NCI-H345 treated with DMSO at 0.1 percent for 48 hours (cell line): ENCODE results near the gene ID1.
"Not testable (repeated sequence)": the region's sequence is repeated elsewhere in the genome, so short reads cannot be mapped to it uniquely, and the experiment has no call there.

Experiments used
- DNase-seq: peaks from one replicate; lab custom pipeline; 2025; ENCODE audit not compliant: unreplicated experiment; lab: John Stamatoyannopoulos, UW

Gene ID1

DNA sequence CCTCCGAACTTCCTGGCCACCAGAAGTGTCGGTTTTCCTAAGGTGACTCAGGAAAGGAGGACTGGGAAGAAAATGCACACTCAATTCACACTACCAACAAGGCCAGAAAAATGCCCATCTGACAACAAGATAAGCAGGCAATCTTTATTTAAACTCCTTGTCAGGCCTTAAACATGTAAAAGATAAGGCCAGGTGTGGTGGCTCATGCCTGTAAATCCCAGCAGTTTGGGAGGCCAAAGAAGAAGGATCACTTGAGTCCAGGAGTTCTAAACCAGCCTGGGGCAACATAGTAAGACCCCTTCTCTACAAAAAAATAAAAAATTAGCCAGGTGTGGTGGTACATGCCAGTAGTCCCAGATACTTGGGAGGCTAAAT is 7.6 kb upstream of the ID1 start:
- DNase-seq = no peak

- no peak for DNase-seq
These were observed 2.7 kb upstream of the ID1 start for GRCh38 chr20:31602431-31602778.

GRCh38 chr20:31602779-31603441 is 2.2 kb upstream of the ID1 start:
- DNase-seq = no peak

GRCh38 chr20:31603822-31604566 is 1.1 kb upstream of the ID1 start:
- DNase-seq = peak; percentile 98

- DNase-seq = no peak
These were observed 490 bp upstream of the ID1 start for GRCh38 chr20:31604567-31605030.

GRCh38 chr20:31605902-31606803 is 1.1 kb downstream of the ID1 start:
- no peak for DNase-seq

DNA sequence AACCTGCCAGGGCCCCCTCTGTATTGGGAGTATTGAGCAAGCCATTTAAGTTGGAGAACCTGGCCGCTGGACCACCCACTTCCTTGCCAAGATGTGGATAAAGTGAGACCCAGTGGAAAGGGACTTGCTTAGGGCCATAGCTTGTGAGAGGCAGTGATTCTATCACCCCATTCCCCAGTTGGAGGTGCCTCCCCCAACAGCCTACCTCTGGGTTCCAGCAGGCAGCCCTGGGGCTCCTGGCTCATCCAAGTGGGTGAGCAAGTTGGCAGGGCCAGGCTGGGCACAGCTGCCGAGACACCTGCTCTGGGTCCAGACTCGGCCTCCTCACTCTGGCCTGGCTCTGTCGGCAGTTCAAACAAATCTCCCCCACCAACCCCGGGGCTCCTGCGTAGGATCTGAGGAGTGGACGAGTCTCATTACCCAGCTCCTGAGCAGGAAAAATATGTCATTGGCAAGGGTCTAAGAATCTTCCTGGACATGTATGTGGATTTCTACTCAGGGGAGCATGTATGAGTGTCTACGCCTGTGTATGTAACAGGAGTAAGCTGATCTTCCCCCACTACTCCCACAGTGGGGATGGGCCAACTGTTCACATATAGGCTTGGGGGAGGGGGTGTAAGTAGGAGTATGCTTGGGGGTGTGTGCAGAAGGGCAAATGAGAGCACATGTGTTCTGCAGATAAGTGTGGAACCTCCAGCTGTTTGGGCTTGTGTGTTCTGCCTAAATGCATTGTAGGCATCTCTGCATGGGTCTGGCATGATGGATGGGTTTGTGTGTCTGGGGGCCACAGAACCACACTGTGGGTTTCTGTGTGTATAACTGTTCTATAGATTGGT is 1.9 kb downstream of the ID1 start:
- no peak for DNase-seq

- DNase-seq = no peak
These were observed 2.7 kb downstream of the ID1 start for GRCh38 chr20:31607640-31608250.

GRCh38 chr20:31608251-31608945 is 3.3 kb downstream of the ID1 start:
- peak; percentile 64 for DNase-seq

DNA sequence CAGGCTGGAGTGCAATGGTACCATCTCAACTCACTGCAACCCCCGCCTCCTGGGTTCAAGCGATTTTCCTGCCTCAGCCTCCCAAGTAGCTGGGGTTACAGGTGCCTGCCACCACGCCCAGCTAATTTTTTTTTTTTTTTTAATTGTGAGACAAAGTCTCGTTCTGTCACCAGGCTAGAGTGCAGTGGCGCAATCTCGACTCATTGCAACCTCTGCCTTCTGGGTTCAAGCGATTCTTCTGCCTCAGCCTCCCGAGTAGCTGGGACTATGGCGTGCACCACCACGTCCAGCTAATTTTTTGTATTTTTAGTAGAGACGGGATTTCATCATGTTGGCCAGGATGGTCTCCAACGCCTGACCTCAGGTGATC is 7.2 kb downstream of the ID1 start:
- not testable (repeated sequence) for DNase-seq

DNA sequence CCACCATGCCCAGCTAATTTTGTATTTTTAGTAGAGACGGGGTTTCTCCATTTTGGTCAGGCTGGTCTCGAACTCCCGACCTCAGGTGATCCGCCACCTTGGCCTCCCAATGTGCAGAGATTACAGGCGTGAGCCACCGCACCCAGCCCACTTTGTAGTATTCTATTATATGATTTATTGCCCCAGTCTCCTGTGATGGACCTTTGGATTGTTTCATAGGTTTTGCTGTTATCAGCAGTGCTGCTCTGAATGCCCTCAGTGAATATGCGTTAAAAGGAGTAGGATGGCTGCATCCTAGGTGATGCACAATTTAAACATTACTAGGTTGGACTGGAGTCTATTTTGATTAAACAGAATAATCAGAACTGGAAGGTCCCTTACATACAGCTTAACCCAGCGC is 10.3 kb downstream of the ID1 start:
- DNase-seq = no peak

- no peak for DNase-seq
These were observed 12.5 kb downstream of the ID1 start for GRCh38 chr20:31617432-31618104.

DNA sequence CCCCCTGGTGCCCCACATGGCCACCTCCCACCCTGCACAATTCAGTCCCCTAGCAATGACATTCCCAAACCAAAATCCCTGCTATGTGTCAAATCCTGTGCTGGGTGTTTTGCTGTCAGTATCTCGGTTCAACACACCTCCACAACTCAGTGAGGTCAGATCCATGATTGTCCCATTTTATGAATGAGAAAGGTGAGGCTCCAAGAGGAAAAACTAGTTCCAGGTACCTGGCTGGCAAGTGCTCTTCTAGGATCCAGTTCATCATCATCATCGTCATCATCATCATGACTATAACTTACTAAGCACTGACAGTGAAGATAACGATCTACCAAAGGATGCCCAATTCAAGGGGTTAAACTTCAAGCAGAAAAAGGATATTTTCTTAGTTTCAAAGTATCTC is 15.2 kb downstream of the ID1 start:
- DNase-seq = no peak

DNA sequence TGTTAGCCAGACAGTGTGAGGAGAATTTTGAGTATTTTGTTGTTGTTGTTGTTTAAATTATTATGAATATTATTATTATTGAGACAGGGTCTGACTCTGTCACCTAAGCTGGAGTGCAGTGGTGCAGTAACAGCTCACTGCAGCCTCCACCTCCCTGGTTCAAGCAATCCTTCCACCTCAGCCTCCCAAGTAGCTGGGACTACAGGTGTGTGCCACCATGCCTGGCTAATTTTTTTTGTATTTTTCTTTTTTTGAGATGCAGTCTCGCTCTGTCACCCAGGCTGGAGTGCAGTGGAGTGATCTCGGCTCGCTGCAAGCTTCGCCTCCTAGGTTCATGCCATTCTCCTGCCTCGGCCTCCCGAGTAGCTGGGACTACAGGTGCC is 18.0 kb downstream of the ID1 start:
- DNase-seq = not testable (repeated sequence)

DNA sequence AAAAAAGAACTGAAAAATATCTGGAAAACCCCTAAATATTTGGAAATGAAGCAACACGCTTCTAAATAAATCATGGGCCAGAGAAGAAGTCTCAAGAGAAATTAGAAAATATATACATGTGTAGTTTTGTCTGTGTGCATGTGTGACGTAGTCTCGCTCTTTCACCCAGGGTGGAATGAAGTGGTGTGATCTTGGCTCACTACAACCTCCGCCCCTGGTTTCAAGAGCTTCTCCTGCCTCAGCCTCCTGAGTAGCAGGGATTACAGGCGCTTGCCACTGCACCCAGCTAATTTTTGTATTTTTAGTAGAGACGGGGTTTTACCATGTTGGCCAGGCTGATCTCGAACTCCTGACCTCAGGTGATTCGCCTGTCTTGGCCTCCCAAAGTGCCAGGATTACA is 21.4 kb downstream of the ID1 start:
- not testable (repeated sequence) for DNase-seq

GRCh38 chr20:31628057-31628456 is 23.0 kb downstream of the ID1 start:
- DNase-seq = not testable (repeated sequence)

GRCh38 chr20:31630187-31630790 is 25.2 kb downstream of the ID1 start:
- DNase-seq = no peak

- no peak for DNase-seq
These were observed 27.7 kb downstream of the ID1 start for GRCh38 chr20:31632548-31633338.
